AG09309 (cell line): ENCODE results near the gene SESN1.

Experiments used
- DNase-seq: peaks from one replicate; pipeline ENCODE4 v3.0.0-alpha.2; 2010; ENCODE audit warnings: low read depth
- H3K4me3 ChIP-seq: 2 replicates; pipeline ENCODE4 v1.5.1; 2011; ENCODE audit warnings: mild to moderate bottlenecking, low read depth, low read length, moderate library complexity; ENCODE audit not compliant: control insufficient read depth
- TF ChIP-seq, protein P1 (sequence below): IDR thresholded peaks from 2 replicates; pipeline ENCODE4 v1.5.1; 2011; ENCODE audit warnings: mild to moderate bottlenecking, low read depth, low read length, inconsistent platforms; ENCODE audit not compliant: insufficient read depth, control insufficient read depth; ENCODE audit errors: missing control alignments

Gene SESN1

GRCh38 chr6:109075934-109076333 is 18.7 kb downstream of the SESN1 start:
- no peak overlapping the region for H3K4me3 ChIP-seq
- TF ChIP-seq, protein P1, sequence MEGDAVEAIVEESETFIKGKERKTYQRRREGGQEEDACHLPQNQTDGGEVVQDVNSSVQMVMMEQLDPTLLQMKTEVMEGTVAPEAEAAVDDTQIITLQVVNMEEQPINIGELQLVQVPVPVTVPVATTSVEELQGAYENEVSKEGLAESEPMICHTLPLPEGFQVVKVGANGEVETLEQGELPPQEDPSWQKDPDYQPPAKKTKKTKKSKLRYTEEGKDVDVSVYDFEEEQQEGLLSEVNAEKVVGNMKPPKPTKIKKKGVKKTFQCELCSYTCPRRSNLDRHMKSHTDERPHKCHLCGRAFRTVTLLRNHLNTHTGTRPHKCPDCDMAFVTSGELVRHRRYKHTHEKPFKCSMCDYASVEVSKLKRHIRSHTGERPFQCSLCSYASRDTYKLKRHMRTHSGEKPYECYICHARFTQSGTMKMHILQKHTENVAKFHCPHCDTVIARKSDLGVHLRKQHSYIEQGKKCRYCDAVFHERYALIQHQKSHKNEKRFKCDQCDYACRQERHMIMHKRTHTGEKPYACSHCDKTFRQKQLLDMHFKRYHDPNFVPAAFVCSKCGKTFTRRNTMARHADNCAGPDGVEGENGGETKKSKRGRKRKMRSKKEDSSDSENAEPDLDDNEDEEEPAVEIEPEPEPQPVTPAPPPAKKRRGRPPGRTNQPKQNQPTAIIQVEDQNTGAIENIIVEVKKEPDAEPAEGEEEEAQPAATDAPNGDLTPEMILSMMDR = no peak
- DNase-seq = peak; percentile 55

DNA sequence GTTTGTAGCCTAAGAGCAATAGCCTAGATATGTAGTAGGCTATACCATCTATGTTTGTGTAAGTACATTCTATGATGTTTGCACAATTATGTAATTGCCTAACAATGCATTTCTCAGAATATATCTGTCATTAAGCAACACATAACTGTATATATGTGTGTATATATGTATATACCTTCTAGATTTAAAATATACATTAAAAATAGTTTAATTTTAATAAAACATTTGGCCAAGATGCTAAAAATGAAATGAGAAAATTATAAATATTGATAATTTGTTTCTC is 20.6 kb downstream of the SESN1 start:
- no peak overlapping the region for H3K4me3 ChIP-seq
- no peak for DNase-seq
- TF ChIP-seq, protein P1 = no peak

DNA sequence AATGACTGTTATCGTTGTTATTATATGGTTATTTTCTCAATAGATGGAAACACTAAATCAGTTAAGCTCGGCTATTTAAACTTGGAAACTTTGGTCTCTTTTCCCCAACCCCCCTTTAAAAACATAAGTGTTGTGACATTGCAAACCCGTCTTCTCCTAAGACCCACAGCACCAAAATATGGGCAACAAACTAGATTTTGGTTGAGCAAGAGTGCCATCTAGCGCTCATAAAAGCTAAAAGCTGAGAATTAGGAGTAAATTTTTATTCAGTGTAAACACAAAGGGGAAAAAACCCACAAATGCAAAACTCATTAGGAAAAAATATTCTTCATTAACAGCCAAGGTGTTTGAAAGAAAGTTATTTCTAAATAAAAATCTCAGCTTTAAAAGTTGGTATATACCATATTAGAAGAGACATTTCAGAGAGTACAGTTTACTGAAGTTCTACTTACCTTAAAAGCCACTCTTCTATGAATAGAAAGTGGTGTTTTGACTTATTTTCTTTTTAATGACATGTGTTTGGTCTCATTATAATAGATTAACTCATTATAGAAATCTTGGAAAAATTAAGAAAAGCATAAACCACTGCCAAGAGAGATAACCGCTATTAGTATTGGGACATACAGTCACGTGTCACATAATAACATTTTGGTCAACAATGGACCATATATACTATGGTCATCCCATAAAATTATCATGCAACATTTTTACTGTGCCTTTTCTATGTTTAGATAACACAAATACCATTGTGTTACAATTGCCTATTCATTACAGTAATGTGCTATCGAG is 21.1 kb downstream of the SESN1 start:
- no peak overlapping the region for H3K4me3 ChIP-seq
- TF ChIP-seq, protein P1 = peak; percentile 62
- DNase-seq = peak; percentile 41

GRCh38 chr6:109071125-109071917 is 23.3 kb downstream of the SESN1 start:
- DNase-seq = no peak
- TF ChIP-seq, protein P1 = no peak

DNA sequence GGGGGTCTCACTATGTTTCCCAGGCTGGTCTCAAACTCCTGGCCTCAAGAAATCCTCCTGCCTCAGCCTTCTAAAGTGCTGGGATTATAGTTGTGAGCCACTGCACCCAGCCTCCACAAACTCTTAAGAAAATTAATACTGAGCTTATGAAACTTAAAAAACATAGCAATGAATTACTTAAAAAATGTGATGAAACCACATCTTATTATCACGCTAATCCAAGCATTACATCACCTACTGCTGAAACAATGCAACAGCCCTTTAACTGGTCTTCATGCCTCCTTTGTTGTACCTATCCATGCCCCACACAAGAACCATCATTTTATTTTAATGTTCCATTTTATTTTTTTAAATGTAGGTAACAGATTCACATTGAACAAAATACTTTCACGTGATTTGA is 24.9 kb downstream of the SESN1 start:
- no peak for DNase-seq
- no peak overlapping the region for H3K4me3 ChIP-seq
- TF ChIP-seq, protein P1 = no peak

More at GRCh38 chr6:109071125-109071917, 23.3 kb downstream of the SESN1 start:
- no peak overlapping the region for H3K4me3 ChIP-seq

GRCh38 chr6:109062767-109063352 is 31.8 kb downstream of the SESN1 start:
- H3K4me3 ChIP-seq = no peak overlapping the region
- DNase-seq = no peak
- TF ChIP-seq, protein P1 = no peak
